GM18868 (cell line): ENCODE data around the gene ENTPD1.
A peak's percentile ranks its signal among the peaks of the same experiment; 100 is the strongest.

ENCODE experiments used
- ATAC-seq: cut with Tn5 transposase; IDR thresholded peaks from one replicate; pipeline ENCODE4 v1.9.1; 2021; ENCODE audit warnings: mild to moderate bottlenecking, moderate library complexity; ENCODE audit not compliant: unreplicated experiment

Gene ENTPD1

GRCh38 chr10:95820363-95820762 lies 64.4 kb downstream of the ENTPD1 start:
- ATAC-seq = peak; percentile 39

GRCh38 chr10:95821720-95822119 lies 65.8 kb downstream of the ENTPD1 start:
- ATAC-seq = no peak

GRCh38 chr10:95830044-95830443 lies 74.1 kb downstream of the ENTPD1 start:
- no peak for ATAC-seq

- ATAC-seq = no peak
Measured at GRCh38 chr10:95831076-95831475, 75.1 kb downstream of the ENTPD1 start.

- no peak for ATAC-seq
Measured at GRCh38 chr10:95831515-95831914, 75.6 kb downstream of the ENTPD1 start.

GRCh38 chr10:95832216-95833041 lies 76.5 kb downstream of the ENTPD1 start:
- peak; percentile 87 for ATAC-seq

- no peak for ATAC-seq
Measured at GRCh38 chr10:95833042-95833610, 77.2 kb downstream of the ENTPD1 start.

- ATAC-seq = no peak
Measured at GRCh38 chr10:95834406-95834805, 78.4 kb downstream of the ENTPD1 start.

GRCh38 chr10:95835149-95835860 lies 79.3 kb downstream of the ENTPD1 start:
- ATAC-seq = no peak

- no peak for ATAC-seq
Measured at GRCh38 chr10:95835911-95836310, 79.9 kb downstream of the ENTPD1 start.

- ATAC-seq = no peak
Measured at GRCh38 chr10:95836610-95837355, 80.8 kb downstream of the ENTPD1 start.

GRCh38 chr10:95837356-95837776 lies 81.4 kb downstream of the ENTPD1 start:
- ATAC-seq = peak; percentile 17

- peak; percentile 42 for ATAC-seq
Measured at GRCh38 chr10:95837783-95838182, 81.8 kb downstream of the ENTPD1 start.

GRCh38 chr10:95840121-95840520 lies 84.2 kb downstream of the ENTPD1 start:
- ATAC-seq = no peak

- no peak for ATAC-seq
Measured at GRCh38 chr10:95840681-95841080, 84.7 kb downstream of the ENTPD1 start.

- ATAC-seq = peak; percentile 41
Measured at GRCh38 chr10:95841661-95842498, 85.9 kb downstream of the ENTPD1 start.

- ATAC-seq = no peak
Measured at GRCh38 chr10:95845411-95845810, 89.4 kb downstream of the ENTPD1 start.

- ATAC-seq = no peak
Measured at GRCh38 chr10:95847007-95847406, 91.0 kb downstream of the ENTPD1 start.

GRCh38 chr10:95848841-95849240 lies 92.9 kb downstream of the ENTPD1 start:
- ATAC-seq = no peak

- no peak for ATAC-seq
Measured at GRCh38 chr10:95850791-95851190, 94.8 kb downstream of the ENTPD1 start.
